Stimulated activated CD4-positive, alpha-beta T cell treated with anti-CD3 and anti-CD28 coated beads, Interleukin-4, amount 100 ng/mL, for 48 hours (primary cell): Measurements from ENCODE around the gene GPR137.
"Not testable (repeated sequence)": the region's sequence is repeated elsewhere in the genome, so short reads cannot be mapped to it uniquely, and the experiment has no call there.

Experiments used
- DNase-seq, 2 donors: peaks; one replicate each; pipeline ENCODE4 v3.0.0-alpha.2; 2020; ENCODE audit warnings: low read depth in 2 of 2

The GPR137 gene

GRCh38 chr11:64284962-64285884 is at the start of gene GPR137:
GPR137 (plus strand) TSS chr11:64285848; CDS start chr11:64286525, 677 bp downstream.
- DNase-seq, result peak; percentile 85 to 91

- no peak for DNase-seq
Measured at GRCh38 chr11:64237484-64237951, 48.1 kb upstream of the GPR137 start.

- DNase-seq, result no peak
Measured at GRCh38 chr11:64238076-64238475, 47.6 kb upstream of the GPR137 start.

- DNase-seq, result no peak
Measured at GRCh38 chr11:64238999-64239398, 46.6 kb upstream of the GPR137 start.

GRCh38 chr11:64239662-64240434 is 45.8 kb upstream of the GPR137 start:
- DNase-seq, result no peak

GRCh38 chr11:64240435-64241240 is 45.0 kb upstream of the GPR137 start, which contains the start of gene FKBP2:
FKBP2 (plus strand) TSS chr11:64241095; CDS start chr11:64242388, 1,293 bp downstream.
- peak; percentile 97 for DNase-seq

GRCh38 chr11:64241241-64241490 is 44.5 kb upstream of the GPR137 start:
- DNase-seq, result peak; percentile 99 to 100

GRCh38 chr11:64241491-64242374 is 43.9 kb upstream of the GPR137 start:
- DNase-seq, result no peak

- DNase-seq, result no peak
Measured at GRCh38 chr11:64243236-64243854, 42.3 kb upstream of the GPR137 start.

- no peak for DNase-seq
Measured at GRCh38 chr11:64244107-64244506, 41.5 kb upstream of the GPR137 start.

GRCh38 chr11:64244966-64245365 is 40.7 kb upstream of the GPR137 start:
- DNase-seq, result no peak

GRCh38 chr11:64245401-64245796 is 40.2 kb upstream of the GPR137 start:
- DNase-seq, result no peak

- DNase-seq, result peak; percentile 67 to 79
Measured at GRCh38 chr11:64245797-64246620, 39.6 kb upstream of the GPR137 start.

- not testable (repeated sequence) for DNase-seq
Measured at GRCh38 chr11:64246621-64246870, 39.1 kb upstream of the GPR137 start.

GRCh38 chr11:64246871-64247728 is 38.5 kb upstream of the GPR137 start, which contains the start of gene PPP1R14B:
PPP1R14B (minus strand) TSS chr11:64246943; CDS start chr11:64246673, 270 bp downstream.
- peak; percentile 76 to 87 for DNase-seq

- DNase-seq, result no peak
Measured at GRCh38 chr11:64247729-64248531, 37.7 kb upstream of the GPR137 start.

GRCh38 chr11:64248578-64248977 is 37.1 kb upstream of the GPR137 start:
- DNase-seq, result no peak

GRCh38 chr11:64249038-64249437 is 36.6 kb upstream of the GPR137 start:
- no peak for DNase-seq
